Measurements from ENCODE around the gene CFP.

DNA sequence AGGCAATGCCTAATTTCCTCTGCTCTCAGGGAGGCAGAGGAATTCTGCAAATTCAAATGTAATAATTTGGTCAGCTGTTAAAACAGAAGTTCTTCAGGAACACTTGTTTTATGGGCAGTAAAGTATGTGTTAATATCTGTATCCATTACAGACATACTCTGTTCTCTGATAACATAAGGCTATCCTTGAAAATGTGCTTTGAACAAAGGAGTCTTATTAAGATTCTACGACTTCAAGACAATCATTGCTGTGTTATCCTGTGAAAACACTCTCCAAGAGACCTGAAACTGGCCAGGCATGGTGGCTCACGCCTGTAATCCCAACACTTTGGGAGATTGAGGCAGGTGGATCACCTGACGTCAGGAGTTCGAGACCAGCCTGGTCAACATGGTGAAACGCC, 1.9 kb upstream of the CFP start:
- TF ChIP-seq, protein P1, sequence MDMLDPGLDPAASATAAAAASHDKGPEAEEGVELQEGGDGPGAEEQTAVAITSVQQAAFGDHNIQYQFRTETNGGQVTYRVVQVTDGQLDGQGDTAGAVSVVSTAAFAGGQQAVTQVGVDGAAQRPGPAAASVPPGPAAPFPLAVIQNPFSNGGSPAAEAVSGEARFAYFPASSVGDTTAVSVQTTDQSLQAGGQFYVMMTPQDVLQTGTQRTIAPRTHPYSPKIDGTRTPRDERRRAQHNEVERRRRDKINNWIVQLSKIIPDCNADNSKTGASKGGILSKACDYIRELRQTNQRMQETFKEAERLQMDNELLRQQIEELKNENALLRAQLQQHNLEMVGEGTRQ (IDR thresholded peaks at IDR 0.05; ENCODE audit: borderline replicate concordance, low read depth, low read length): no peak
- TF ChIP-seq MEF2A (IDR thresholded peaks at IDR 0.05; ENCODE audit: borderline replicate concordance, low read depth) (no peak), ELF1 (IDR thresholded peaks at IDR 0.05) (no peak), NFIC (IDR thresholded peaks at IDR 0.05; ENCODE audit: borderline replicate concordance) (no peak), NRF1 (IDR thresholded peaks at IDR 0.05; ENCODE audit: low read depth, low read length) (no peak), EZH2phosphoT487 (IDR thresholded peaks at IDR 0.05; ENCODE audit: borderline replicate concordance, low read depth) (no peak)
- TF ChIP-seq, protein P2, sequence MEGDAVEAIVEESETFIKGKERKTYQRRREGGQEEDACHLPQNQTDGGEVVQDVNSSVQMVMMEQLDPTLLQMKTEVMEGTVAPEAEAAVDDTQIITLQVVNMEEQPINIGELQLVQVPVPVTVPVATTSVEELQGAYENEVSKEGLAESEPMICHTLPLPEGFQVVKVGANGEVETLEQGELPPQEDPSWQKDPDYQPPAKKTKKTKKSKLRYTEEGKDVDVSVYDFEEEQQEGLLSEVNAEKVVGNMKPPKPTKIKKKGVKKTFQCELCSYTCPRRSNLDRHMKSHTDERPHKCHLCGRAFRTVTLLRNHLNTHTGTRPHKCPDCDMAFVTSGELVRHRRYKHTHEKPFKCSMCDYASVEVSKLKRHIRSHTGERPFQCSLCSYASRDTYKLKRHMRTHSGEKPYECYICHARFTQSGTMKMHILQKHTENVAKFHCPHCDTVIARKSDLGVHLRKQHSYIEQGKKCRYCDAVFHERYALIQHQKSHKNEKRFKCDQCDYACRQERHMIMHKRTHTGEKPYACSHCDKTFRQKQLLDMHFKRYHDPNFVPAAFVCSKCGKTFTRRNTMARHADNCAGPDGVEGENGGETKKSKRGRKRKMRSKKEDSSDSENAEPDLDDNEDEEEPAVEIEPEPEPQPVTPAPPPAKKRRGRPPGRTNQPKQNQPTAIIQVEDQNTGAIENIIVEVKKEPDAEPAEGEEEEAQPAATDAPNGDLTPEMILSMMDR (IDR thresholded peaks at IDR 0.05): no peak
